Activated T-cell treated with anti-CD3 and anti-CD28 coated beads, Interleukin-2, amount 50 U/mL, for 4 hours (primary cell): Measurements from ENCODE around the gene DPYSL4. TPM values are rescaled to one million over a fixed set of nuclear protein-coding genes. Genes with fewer than 3 reads are reported as not detected.
"Not testable (repeated sequence)": the region's sequence is repeated elsewhere in the genome, so short reads cannot be mapped to it uniquely, and the experiment has no call there.

Experiments
- ATAC-seq, 2 donors: fragments of 200-7000 bp; cut with Tn5 transposase; one replicate each; pipeline ENCODE4 v1.10.0; 2021
- DNase-seq: peaks from one replicate; pipeline ENCODE4 v3.0.0-alpha.2; 2020
- H3K27me3 Mint-ChIP-seq: one replicate; pipeline ENCODE4 v1.8.0; 2021; ENCODE audit warnings: low read depth, mixed read lengths
- H3K36me3 Mint-ChIP-seq: one replicate; pipeline ENCODE4 v1.8.0; 2022; ENCODE audit warnings: mixed read lengths; ENCODE audit not compliant: insufficient read depth
- H3K4me1 Mint-ChIP-seq: one replicate; pipeline ENCODE4 v1.8.0; 2021; ENCODE audit warnings: low read depth, mixed read lengths
- H3K4me3 Mint-ChIP-seq: one replicate; pipeline ENCODE4 v1.8.0; 2021; ENCODE audit warnings: mild to moderate bottlenecking, moderate library complexity, mixed read lengths
- H3K9me3 Mint-ChIP-seq: one replicate; pipeline ENCODE4 v1.8.0; 2021; ENCODE audit warnings: mixed read lengths
- total RNA-seq, 3 donors: library from RNA; stranded (reverse); gene quantifications; one replicate each; pipeline ENCODE4 v1.2.1, GENCODE V29; 2021

The DPYSL4 gene
- total RNA-seq, 3 donors from 2014 or later, result 1.6 to 6.3 (median 3.4) TPM

DNA sequence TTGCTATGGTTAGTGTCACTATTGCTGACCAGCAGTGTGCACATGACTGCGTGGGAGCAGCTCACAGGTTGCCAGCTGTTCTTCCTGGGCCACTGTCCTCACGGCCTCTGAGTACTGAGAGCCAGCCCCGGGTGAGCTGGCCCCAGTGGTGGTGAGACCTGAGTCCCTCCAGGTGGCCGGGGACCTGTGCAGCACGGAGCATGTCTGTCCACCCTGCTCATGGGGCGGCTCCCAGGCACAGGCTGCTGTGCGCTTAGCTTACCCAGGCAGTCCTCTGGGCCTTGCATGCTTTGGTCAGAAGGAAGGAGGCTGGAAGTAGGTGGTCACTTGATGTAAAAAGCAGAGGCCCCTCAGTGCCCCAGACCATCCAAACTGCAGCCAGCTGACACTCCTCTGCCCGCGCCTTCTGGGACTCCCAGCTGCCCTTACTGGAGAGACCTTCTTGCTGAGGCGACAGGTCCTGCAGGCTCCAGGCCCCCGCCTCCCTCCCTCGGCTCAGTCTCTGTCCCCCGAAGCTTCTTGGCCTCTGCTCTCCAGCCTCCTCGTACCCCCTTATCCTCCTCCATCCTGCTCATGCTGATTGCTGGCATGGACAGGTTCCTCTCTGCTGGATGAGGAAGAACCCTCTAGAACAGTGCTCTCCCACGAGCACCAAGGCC, 30.9 kb upstream of the DPYSL4 start:
- peaks cover 10% of the 10 kb centered on the region for H3K4me1 Mint-ChIP-seq
- no peaks in the 10 kb centered on the region for H3K36me3 Mint-ChIP-seq
- H3K9me3 Mint-ChIP-seq, result no peaks in the 10 kb centered on the region
- no peaks in the 10 kb centered on the region for H3K27me3 Mint-ChIP-seq
- ATAC-seq (no peak), DNase-seq (no peak)
- no peak overlapping the region for H3K4me3 Mint-ChIP-seq

DNA sequence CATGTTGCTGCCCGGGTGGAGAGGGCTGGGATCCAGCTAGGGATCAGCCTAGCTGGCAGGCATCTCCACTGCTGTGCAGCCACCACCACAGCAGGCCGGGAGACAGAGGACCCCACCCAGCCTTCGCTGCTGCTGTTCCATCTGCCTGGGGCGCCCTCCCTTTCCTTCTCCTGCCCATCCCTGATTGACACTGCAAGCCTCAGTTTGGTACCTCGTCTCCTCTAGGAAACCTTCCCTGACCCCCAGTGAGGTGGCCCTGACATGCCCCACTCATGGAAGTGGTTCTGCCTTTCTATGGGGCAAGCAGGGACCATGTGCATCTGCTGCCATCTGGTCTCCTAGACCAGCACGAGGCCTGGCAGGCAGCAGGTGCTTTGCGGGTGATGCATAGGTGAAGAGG, 30.4 kb upstream of the DPYSL4 start:
- no peak overlapping the region for H3K4me3 Mint-ChIP-seq
- DNase-seq, result no peak
- H3K36me3 Mint-ChIP-seq, result no peaks in the 10 kb centered on the region
- H3K4me1 Mint-ChIP-seq, result peaks cover 10% of the 10 kb centered on the region
- no peaks in the 10 kb centered on the region for H3K27me3 Mint-ChIP-seq
- ATAC-seq, result no peak
- no peaks in the 10 kb centered on the region for H3K9me3 Mint-ChIP-seq

DNA sequence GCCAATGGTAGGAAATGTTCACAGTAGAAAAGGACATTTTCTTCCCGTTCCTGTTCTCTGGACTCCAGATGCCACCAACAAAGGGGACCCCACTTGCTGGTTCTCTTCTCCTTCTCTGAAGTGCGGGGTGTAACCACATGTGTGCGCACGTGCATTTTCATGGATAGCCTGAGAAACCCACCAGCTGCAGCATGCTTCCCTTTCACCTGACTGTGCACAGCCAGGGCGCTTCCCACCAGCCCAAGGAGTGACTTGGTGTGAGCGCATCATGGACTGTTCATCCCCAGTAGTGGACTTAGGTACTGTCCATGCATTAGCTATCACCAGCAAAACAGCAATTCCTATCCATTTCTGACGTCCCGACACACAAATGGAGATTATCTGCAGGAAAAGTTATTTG, 29.6 kb upstream of the DPYSL4 start:
- Mint-ChIP-seq H3K4me1 (peaks cover 11% of the 10 kb centered on the region), H3K4me3 (no peak overlapping the region), H3K9me3 (no peaks in the 10 kb centered on the region), H3K27me3 (no peaks in the 10 kb centered on the region), H3K36me3 (no peaks in the 10 kb centered on the region)
- DNase-seq (no peak), ATAC-seq (no peak)

DNA sequence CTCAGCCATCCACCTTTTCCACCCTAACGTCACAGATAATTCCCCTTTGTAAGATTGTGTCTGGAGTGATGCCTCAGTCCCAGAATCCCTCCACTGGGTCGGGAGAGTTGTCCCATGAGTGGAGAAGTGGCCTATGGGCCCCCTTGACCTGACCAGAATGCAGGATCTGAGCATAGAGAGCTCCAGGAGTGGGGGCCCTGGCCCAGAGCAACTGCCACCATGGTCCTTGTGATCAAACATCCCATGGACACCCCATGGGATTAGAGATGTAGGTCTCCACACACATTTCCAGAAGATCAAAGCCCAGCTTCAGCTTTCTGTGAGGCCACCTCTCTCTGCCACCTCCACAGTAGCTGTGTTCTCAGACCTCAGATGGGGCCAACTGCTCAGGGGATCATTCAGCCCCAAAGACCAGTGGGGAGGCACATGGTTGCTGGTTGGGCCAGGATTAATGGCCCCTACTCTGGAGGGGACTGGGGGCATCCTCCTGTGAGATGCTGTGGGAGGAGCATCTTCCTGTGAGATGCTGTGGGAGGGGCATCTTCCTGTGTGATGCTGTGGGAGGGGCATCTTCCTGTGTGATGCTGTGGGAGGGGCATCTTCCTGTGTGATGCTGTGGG, 28.5 kb upstream of the DPYSL4 start:
- H3K27me3 Mint-ChIP-seq, result no peaks in the 10 kb centered on the region
- H3K36me3 Mint-ChIP-seq, result no peaks in the 10 kb centered on the region
- H3K4me1 Mint-ChIP-seq, result peaks cover 21% of the 10 kb centered on the region
- H3K9me3 Mint-ChIP-seq, result no peaks in the 10 kb centered on the region
- ATAC-seq (peak; percentile 37 to 39), DNase-seq (no peak)
- H3K4me3 Mint-ChIP-seq, result no peak overlapping the region

DNA sequence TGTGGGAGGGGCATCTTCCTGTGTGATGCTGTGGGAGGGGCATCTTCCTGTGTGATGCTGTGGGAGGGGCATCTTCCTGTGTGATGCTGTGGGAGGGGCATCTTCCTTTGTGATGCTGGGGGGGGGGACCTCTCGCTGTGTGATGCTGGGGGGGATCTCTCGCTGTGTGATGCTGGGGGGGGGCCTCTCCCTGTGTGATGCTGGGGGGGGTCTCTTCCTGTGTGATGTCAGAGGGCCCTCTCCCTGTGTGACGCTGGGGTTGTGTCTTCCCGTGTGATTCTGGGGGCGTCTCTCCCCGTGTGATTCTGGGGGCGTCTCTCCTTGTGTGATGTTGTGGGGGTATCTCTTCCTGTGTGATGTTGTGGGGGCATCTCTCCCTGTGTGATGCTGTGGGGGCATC, 27.9 kb upstream of the DPYSL4 start:
- H3K4me3 Mint-ChIP-seq, result no peak overlapping the region
- H3K36me3 Mint-ChIP-seq, result no peaks in the 10 kb centered on the region
- H3K9me3 Mint-ChIP-seq, result no peaks in the 10 kb centered on the region
- H3K27me3 Mint-ChIP-seq, result no peaks in the 10 kb centered on the region
- no peak for DNase-seq
- peaks cover 26% of the 10 kb centered on the region for H3K4me1 Mint-ChIP-seq
- no peak for ATAC-seq

DNA sequence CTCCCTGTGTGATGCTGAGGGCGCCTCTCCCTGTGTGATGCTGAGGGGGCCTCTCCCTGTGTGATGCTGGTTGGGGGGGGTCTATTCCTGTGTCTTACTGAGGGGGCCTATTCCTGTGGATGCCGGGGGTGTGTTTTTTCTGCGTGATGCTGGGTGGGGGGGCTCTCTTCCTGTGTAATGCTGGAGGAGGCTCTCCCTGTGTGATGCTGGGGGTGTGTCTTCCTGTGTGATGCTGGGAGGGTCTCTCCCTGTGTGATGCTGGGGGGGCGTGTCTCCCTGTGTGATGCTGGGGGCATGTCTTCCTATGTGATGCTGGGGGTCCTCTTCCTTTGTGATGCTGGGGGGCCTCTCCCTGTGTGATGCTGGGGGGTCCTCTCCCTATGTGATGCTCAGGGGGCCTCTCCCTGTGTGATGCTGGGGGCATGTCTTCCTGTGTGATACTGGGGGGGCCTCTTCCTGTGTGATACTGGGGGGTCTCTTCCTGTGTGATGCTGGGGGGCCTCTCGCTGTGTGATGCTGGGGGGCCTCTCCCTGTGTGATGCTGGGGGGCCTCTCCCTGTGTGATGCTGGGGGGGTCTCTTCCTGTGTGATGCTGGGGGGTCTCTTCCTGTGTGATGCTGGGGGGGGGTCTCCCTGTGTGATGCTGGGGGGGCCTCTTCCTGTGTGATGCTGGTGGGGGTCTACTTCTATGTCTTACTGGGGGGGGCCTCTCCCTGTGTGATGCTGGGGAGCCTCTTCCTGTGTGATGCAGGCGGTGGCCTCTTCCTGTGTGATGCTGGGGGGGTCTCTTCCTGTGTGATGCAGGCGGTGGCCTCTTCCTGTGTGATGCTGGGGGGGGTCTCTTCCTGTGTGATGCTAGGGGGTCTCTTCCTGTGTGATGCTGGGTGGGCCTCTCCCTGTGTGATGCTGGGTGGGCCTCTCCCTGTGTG, 27.2 kb upstream of the DPYSL4 start:
- not testable (repeated sequence) for H3K4me3 Mint-ChIP-seq, H3K36me3 Mint-ChIP-seq, H3K27me3 Mint-ChIP-seq, DNase-seq, H3K9me3 Mint-ChIP-seq
- peak in 1 of 2 donors; percentile 23 for ATAC-seq
- peaks cover 30% of the 10 kb centered on the region for H3K4me1 Mint-ChIP-seq

DNA sequence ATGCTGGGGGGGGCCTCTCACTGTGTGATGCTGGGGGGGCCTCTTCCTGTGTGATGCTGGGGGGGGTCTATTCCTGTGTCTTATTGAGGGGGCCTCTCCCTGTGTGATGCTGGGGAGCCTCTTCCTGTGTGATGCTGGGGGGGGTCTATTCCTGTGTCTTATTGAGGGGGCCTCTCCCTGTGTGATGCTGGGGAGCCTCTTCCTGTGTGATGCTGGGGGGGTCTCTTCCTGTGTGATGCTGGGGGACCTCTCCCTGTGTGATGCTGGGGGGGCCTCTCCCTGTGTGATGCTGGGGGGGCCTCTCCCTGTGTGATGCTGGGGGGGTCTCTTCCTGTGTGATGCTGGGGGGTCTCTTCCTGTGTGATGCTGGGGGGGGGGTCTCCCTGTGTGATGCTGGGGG, 26.5 kb upstream of the DPYSL4 start:
- not testable (repeated sequence) for H3K9me3 Mint-ChIP-seq, DNase-seq, H3K27me3 Mint-ChIP-seq, H3K4me3 Mint-ChIP-seq, ATAC-seq, H3K36me3 Mint-ChIP-seq
- H3K4me1 Mint-ChIP-seq, result peaks cover 30% of the 10 kb centered on the region

DNA sequence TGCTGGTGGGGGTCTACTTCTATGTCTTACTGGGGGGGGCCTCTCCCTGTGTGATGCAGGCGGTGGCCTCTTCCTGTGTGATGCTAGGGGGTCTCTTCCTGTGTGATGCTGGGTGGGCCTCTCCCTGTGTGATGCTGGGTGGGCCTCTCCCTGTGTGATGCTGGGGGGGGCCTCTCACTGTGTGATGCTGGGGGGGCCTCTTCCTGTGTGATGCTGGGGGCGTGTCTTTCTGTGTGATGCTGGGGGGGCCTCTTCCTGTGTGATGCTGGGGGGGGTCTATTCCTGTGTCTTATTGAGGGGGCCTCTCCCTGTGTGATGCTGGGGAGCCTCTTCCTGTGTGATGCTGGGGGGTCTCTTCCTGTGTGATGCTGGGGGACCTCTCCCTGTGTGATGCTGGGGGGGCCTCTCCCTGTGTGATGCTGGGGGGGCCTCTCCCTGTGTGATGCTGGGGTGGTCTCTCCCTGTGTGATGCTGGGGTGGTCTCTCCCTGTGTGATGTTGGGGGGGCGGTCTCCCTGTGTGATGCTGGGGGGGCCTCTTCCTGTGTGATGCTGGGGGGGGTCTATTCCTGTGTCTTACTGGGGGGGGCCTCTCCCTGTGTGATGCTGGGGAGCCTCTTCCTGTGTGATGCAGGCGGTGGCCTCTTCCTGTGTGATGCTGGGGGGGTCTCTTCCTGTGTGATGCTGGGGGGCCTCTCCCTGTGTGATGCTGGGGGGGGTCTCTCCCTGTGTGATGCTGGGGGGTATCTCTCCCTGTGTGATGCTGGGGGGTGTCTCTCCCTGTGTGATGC, 25.7 kb upstream of the DPYSL4 start:
- ATAC-seq, H3K9me3 Mint-ChIP-seq, H3K4me3 Mint-ChIP-seq, H3K27me3 Mint-ChIP-seq, H3K36me3 Mint-ChIP-seq, DNase-seq: not testable (repeated sequence)
- peaks cover 30% of the 10 kb centered on the region for H3K4me1 Mint-ChIP-seq

DNA sequence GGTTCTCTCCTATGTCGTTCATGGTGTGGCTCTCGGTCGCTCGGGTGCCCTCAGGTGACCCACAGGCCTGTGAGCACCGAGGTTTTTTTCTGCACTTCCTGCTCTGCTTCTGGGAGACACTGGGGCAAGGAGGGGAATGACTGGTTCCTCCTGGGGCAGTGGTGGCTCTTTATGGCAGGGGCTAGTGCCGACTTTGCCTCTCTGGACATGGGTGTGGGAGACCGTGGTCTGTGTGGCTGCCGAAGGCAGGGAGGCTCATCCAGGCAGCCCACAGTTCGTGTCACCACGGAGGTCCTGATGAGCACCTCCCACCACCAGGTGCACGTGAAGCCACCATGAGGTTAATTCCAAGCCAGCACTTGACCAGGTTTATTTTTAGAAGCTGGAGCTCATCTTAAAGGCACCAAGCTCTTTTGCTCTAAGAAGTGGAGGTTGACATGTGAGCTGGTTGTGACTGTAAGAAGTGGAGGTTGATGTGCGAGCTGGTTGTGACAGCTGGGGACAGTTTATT, 24.7 kb upstream of the DPYSL4 start:
- Mint-ChIP-seq H3K4me1 (peaks cover 30% of the 10 kb centered on the region), H3K36me3 (no peaks in the 10 kb centered on the region), H3K9me3 (no peaks in the 10 kb centered on the region), H3K4me3 (no peak overlapping the region), H3K27me3 (peaks cover 2% of the 10 kb centered on the region)
- peak; percentile 24 to 41 for ATAC-seq
- no peak for DNase-seq

DNA sequence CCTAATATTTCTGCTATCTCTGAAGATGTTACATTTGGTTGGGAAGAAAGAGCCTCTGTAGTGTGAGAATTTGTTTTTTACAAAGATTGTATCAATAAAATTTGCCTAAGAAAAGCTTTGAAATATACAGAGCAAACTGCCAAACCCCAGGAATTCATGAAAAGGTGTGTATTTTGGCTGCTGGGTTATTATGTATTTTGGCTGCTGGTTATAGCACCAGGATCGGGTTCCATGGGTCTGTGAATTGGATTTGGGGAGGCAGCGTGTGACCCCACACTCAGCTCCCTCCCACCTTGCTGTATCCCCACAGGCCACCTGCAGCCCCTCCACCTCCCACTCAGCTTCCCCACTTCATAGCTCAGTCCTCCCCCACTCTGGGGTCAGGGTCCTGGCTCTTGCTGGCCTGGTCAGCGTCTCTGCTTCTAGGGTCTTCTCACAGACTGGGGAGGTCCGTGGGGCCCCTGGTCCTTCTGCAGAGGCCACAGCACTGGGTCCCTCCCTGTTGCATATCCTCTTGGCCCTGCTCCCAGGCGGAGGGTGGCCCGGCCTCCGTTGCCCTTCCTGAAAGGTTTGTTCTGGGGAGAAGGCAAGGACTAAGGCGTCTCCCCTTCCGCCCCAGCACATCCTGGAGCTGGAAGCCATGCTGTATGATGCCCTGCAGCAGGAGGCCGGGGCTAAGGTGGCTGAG, 24.0 kb upstream of the DPYSL4 start:
- Mint-ChIP-seq H3K9me3 (no peaks in the 10 kb centered on the region), H3K27me3 (peaks cover 2% of the 10 kb centered on the region), H3K4me3 (no peak overlapping the region), H3K4me1 (peaks cover 28% of the 10 kb centered on the region), H3K36me3 (no peaks in the 10 kb centered on the region)
- ATAC-seq (no peak), DNase-seq (no peak)

DNA sequence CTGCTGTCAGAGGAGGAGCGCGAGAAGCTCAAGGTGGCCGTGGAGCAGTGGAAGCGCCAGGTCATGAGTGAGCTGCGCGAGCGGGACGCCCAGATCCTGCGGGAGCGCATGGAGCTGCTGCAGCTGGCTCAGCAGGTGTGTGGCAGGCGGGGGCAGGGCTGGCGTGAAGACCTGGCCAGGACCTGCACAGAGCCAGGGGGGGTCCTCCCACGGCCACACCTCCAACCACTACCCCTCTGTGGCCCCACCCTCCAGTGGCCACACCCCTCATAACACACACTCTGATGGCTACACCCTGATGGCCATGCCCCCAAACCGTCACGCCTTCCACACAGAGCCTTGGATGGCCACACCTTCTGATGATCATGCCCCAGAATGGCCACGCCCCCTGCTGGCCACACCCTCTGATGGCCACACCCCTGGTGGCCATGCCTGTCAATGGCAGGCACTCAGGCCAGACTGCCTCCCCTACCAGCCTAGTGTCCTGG, 23.4 kb upstream of the DPYSL4 start:
- Mint-ChIP-seq H3K36me3 (no peaks in the 10 kb centered on the region), H3K4me1 (peaks cover 25% of the 10 kb centered on the region)
- peak; percentile 62 to 64 for ATAC-seq

DNA sequence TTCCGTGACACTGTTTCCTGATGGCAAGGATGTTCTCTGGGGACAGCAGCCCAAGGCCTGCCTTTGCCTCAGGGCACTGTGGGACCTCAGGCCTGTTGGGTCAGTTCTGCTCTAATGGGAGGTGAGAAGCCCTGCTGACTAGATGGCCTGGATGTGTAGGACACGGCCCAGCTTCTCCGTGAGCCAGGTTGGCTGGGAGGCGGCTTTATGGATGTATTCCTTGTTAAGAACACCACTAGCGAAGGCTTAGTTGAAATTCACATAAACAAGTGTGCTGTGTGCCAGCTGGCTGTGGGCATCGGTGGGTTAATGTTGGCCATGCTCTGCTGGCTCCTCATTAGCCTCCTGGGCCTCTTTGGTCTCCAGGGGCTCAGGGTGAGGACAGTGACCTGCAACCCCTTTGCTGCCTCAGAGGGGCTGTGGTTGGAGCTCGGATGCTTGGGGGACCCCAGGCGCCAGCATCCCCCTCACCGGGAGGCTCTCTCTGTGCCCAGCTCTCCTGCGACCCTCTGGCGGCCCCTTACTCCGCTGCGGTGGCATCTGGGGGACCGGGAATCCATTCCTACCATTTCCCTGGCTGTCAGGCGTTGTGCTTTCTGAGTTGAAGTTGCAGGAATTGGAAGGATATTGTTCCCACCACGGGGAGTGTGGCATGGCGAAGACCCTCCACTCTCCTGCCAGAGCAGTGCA, 22.8 kb upstream of the DPYSL4 start:
- Mint-ChIP-seq H3K27me3 (peaks cover 2% of the 10 kb centered on the region), H3K9me3 (no peaks in the 10 kb centered on the region), H3K36me3 (no peaks in the 10 kb centered on the region), H3K4me1 (peaks cover 25% of the 10 kb centered on the region), H3K4me3 (no peak overlapping the region)
- no peak for DNase-seq
- no peak for ATAC-seq

More for the DNA sequence above, 23.4 kb upstream of the DPYSL4 start:
- Mint-ChIP-seq H3K27me3 (peaks cover 2% of the 10 kb centered on the region), H3K9me3 (no peaks in the 10 kb centered on the region), H3K4me3 (no peak overlapping the region)
- DNase-seq, result no peak

DNA sequence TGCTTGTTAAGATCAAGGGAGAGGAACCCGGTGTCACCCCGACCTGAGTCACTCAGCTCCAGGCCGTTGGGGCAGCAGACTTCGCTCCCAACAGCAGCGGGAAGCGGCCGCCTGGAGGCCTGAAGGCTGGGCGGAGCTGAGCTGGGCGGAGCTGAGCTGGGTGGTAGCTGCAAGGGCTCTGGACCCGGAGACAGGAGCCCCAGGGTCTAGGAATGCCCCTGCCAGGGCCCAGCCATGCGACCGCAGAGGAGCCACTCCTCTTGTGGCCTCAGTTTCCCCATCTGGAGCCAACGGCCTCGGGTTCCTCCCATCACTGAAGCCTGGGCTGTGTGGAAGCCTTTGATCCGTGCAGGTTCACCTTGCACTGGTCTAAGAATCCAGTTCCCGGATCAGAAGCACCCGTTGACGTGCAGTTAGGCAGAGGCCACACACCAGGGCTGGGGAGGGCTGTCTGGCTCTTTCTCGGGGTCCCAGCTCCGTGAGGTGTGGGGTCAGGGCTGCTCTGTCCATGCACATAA, 21.9 kb upstream of the DPYSL4 start:
- DNase-seq (no peak), ATAC-seq (no peak)
- H3K4me3 Mint-ChIP-seq, result no peak overlapping the region
- no peaks in the 10 kb centered on the region for H3K36me3 Mint-ChIP-seq
- H3K4me1 Mint-ChIP-seq, result peaks cover 20% of the 10 kb centered on the region
- peaks cover 2% of the 10 kb centered on the region for H3K27me3 Mint-ChIP-seq
- no peaks in the 10 kb centered on the region for H3K9me3 Mint-ChIP-seq
